Esophagus muscularis mucosa (tissue), 4 donors: ENCODE data around the gene IL4R. TPM values are rescaled to one million over a fixed set of nuclear protein-coding genes. Genes with fewer than 3 reads are reported as not detected.

ENCODE experiments used
- DNase-seq: peaks from one replicate; pipeline ENCODE4 v3.0.0-alpha.2; 2017; ENCODE audit errors: extremely low spot score
- H3K27ac ChIP-seq, 4 donors: fragments of 200-600 bp; sonication (generic); replicated peaks in 1 of 4; 1 replicate in 3 of 4; 2 replicates in 1 of 4; pipeline ENCODE4 v1.5.1; 2016 to 2019; ENCODE audit warnings: mild to moderate bottlenecking in 1 of 4
- H3K27me3 ChIP-seq, 4 donors: fragments of 200-600 bp; sonication (generic); one replicate each; pipeline versions ENCODE4 v1.5.1 to v1.6.0; 2016 to 2019
- H3K36me3 ChIP-seq, 4 donors: fragments of 200-600 bp; sonication (generic); one replicate each; pipeline ENCODE4 v1.5.1; 2016 to 2019
- H3K4me1 ChIP-seq, 4 donors: fragments of 200-600 bp; sonication (generic); one replicate each; pipeline ENCODE4 v1.5.1; 2016 to 2019
- H3K4me3 ChIP-seq, 4 donors: fragments of 200-600 bp; sonication (generic); 1 replicate in 2 of 4; 2 replicates in 2 of 4; pipeline ENCODE4 v1.5.1; 2016 to 2019; ENCODE audit warnings: mild to moderate bottlenecking in 4 of 4, moderate library complexity in 1 of 4
- H3K9me3 ChIP-seq, 4 donors: fragments of 200-600 bp; sonication (generic); 1 replicate in 3 of 4; 2 replicates in 1 of 4; pipeline ENCODE4 v1.5.1; 2016 to 2019
- CTCF ChIP-seq, 3 experiments: fragments of 200-600 bp in 2 of 3; fragments of 450-650 bp in 1 of 3; sonication (generic) in 2 of 3; IDR thresholded peaks; one replicate each; pipeline ENCODE4 v1.5.1; 2017 to 2019; ENCODE audit warnings: antibody characterized with exemption in 3 of 3, mild to moderate bottlenecking in 2 of 3, moderate library complexity in 1 of 3
- EP300 ChIP-seq: sonication (generic); formaldehyde crosslinking; IDR thresholded peaks from one replicate; pipeline ENCODE4 v1.6.1; 2017; ENCODE audit warnings: antibody characterized with exemption
- POLR2A ChIP-seq: fragments of 450-650 bp; IDR thresholded peaks from one replicate; pipeline ENCODE4 v1.6.1; 2017; ENCODE audit warnings: antibody characterized with exemption, moderate library complexity, mild to moderate bottlenecking, low read depth
- POLR2AphosphoS5 ChIP-seq, 2 donors: sonication (generic); formaldehyde crosslinking; IDR thresholded peaks; one replicate each; pipeline ENCODE4 v1.6.1; 2017; ENCODE audit warnings: antibody characterized with exemption in 2 of 2
- WGBS: methylation state at CpG from one replicate; pipeline ENCODE4 v1.1.5; 2018; 5-methylcytosine and 5-hydroxymethylcytosine counted together
- intact Hi-C: fragments of 100-400 bp; cut with DNase I; formaldehyde crosslinking; loops from one replicate; pipeline ENCODE4 v1.15.1; 2023
- total RNA-seq, 4 donors: library from RNA; depleted of rRNA; stranded (reverse); fragments of >200 nt; gene quantifications; one replicate each; pipeline versions ENCODE4 v1.1.0 to v1.2.1, GENCODE V29; 2016

IL4R gene
- total RNA-seq, 4 donors from 2014 or later, result 72.7 to 167 (median 116) TPM

DNA sequence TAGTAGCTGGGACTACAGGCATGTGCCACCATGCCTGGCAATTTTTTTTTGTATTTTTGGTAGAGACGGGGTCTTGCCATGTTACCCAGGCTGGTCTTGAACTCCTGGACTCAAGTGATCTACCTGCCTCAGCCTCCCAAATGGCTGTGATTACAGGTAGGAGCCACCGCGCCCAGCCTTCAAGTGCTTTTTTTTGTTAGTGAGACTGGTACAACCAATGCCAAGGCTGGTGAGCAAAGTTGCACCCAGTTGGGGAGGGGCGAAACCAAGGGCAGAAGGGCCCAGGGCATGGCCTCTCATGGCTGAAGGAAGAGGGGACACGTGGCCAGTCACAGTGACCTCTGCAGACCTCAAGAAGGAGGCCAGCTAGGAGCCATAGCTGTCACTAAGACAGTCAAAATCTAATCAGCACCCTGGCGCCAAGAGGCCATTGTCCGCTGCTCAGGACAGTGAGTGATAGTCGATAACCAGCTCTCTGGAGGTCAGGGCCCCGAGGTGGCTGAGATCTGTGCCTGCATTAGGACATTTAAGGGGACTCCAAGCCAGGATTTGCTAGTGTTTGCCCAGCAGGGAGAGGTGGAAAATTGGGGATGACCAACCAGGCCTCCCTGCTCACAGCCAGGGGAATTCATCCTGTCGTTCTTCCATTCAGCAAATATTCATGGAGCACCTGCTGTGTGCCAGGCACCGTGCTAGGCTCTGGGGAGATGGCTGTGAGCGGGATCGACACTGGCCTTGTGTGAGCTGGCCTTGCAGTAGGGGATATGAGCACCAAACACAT is 10.2 kb downstream of the IL4R start:
- H3K27ac ChIP-seq, result peak overlapping the region; percentile 97 to 99 (median 98)
- no peak overlapping the region for H3K4me3 ChIP-seq
- H3K27me3 ChIP-seq, result no peaks in the 10 kb centered on the region
- intact Hi-C loops, result no loop called here
- peaks cover 56 to 100% (median 100%) of the 10 kb centered on the region in 4 donors for H3K4me1 ChIP-seq
- DNase-seq, result no peak
- peaks cover 0 to 5% (median 0%) of the 10 kb centered on the region in 4 donors for H3K36me3 ChIP-seq
- no peaks in the 10 kb centered on the region for H3K9me3 ChIP-seq
- WGBS, result 83% methylated on average over 9 of the region's 13 CpGs
- TF ChIP-seq POLR2A (no peak), CTCF (IDR thresholded peaks at IDR 0.05) (no peak), EP300 (no peak), POLR2AphosphoS5 (IDR thresholded peaks at IDR 0.05) (no peak)

GRCh38 chr16:27324851-27325301 is 11.1 kb downstream of the IL4R start:
- H3K4me1 ChIP-seq, result peaks cover 65 to 100% (median 100%) of the 10 kb centered on the region in 4 donors
- DNase-seq, result no peak
- TF ChIP-seq EP300, result no peak
- peak; percentile 35 to 82 for TF ChIP-seq POLR2AphosphoS5 (IDR thresholded peaks at IDR 0.05)
- TF ChIP-seq CTCF (IDR thresholded peaks at IDR 0.05), result no peak
- TF ChIP-seq POLR2A, result peak; percentile 3
- H3K9me3 ChIP-seq, result no peaks in the 10 kb centered on the region
- H3K36me3 ChIP-seq, result peaks cover 0 to 5% (median 0%) of the 10 kb centered on the region in 4 donors
- intact Hi-C loops, result loop anchor here (5.0 kb wide), 1 partner anchor 78 kb away; no protein-coding TSS in a partner anchor
- H3K27ac ChIP-seq, result peak overlapping the region; percentile 97 to 99 (median 98)
- no peaks in the 10 kb centered on the region for H3K27me3 ChIP-seq
- 75% methylated on average over 12 of the region's 12 CpGs for WGBS
- H3K4me3 ChIP-seq, result no peak overlapping the region

GRCh38 chr16:27325736-27326135 is 12.0 kb downstream of the IL4R start:
- H3K4me1 ChIP-seq, result peaks cover 66 to 100% (median 100%) of the 10 kb centered on the region in 4 donors
- intact Hi-C loops, result loop anchor here (5.0 kb wide), 1 partner anchor 78 kb away; no protein-coding TSS in a partner anchor
- TF ChIP-seq EP300 (no peak), POLR2A (no peak), POLR2AphosphoS5 (IDR thresholded peaks at IDR 0.05) (no peak), CTCF (IDR thresholded peaks at IDR 0.05) (no peak)

GRCh38 chr16:27326251-27326650 is 12.5 kb downstream of the IL4R start:
- Histone ChIP-seq H3K9me3 (no peaks in the 10 kb centered on the region), H3K36me3 (peaks cover 0 to 5% (median 0%) of the 10 kb centered on the region in 4 donors), H3K27ac (peak overlapping the region; percentile 97 to 99 (median 98)), H3K4me1 (peaks cover 66 to 100% (median 100%) of the 10 kb centered on the region in 4 donors), H3K27me3 (no peaks in the 10 kb centered on the region), H3K4me3 (peak overlapping the region in 1 of 4 donors; percentile 46)
- intact Hi-C loops, result loop anchor here (5.0 kb wide), 1 partner anchor 79 kb away; no protein-coding TSS in a partner anchor
- 84% methylated on average over 6 of the region's 6 CpGs for WGBS
- no peak for DNase-seq
- TF ChIP-seq EP300 (no peak), POLR2AphosphoS5 (IDR thresholded peaks at IDR 0.05) (no peak), POLR2A (no peak), CTCF (IDR thresholded peaks at IDR 0.05) (no peak)

More at GRCh38 chr16:27325736-27326135, 12.0 kb downstream of the IL4R start:
- no peak for DNase-seq
- no peaks in the 10 kb centered on the region for H3K9me3 ChIP-seq
- peak overlapping the region; percentile 97 to 99 (median 98) for H3K27ac ChIP-seq
- 92% methylated on average over 8 of the region's 8 CpGs for WGBS
- no peaks in the 10 kb centered on the region for H3K27me3 ChIP-seq
- H3K36me3 ChIP-seq, result peaks cover 0 to 5% (median 0%) of the 10 kb centered on the region in 4 donors
- H3K4me3 ChIP-seq, result no peak overlapping the region
